SH-SY5Y (cell line): ENCODE data around the gene NKIRAS2.

Experiments used
- GATA2 ChIP-seq: IDR thresholded peaks from 2 replicates; pipeline ENCODE4 v1.6.1; 2011; ENCODE audit warnings: mild to moderate bottlenecking, low read depth, low read length
- GATA3 ChIP-seq: IDR thresholded peaks from 2 replicates; pipeline ENCODE4 v1.6.1; 2011; ENCODE audit warnings: low read depth, mild to moderate bottlenecking, low read length, moderate library complexity

NKIRAS2 gene

GRCh38 chr17:42072323-42073187, 52.7 kb downstream of the NKIRAS2 start:
- TF ChIP-seq GATA3 (no peak), GATA2 (no peak)
